ENCODE measurements around the gene SERPINA1. TPM values are rescaled to one million over a fixed set of nuclear protein-coding genes. Genes with fewer than 3 reads are reported as not detected.

The SERPINA1 gene
- total RNA-seq, 1 donor from 2014 or later, result not detected

Other genes with a start within 250 kb of the SERPINA1 start
- gene PPP4R4, start 214.3 kb downstream of the SERPINA1 start, total RNA-seq, result under 0.01 TPM in 1 of 2 replicates, not detected in the other
- not detected in 2 replicates for gene SERPINA10, start 95.3 kb downstream of the SERPINA1 start, total RNA-seq
- gene SERPINA6, start 65.3 kb downstream of the SERPINA1 start, total RNA-seq, result not detected in 2 replicates
- not detected in 2 replicates for gene SERPINA2, start 21.9 kb downstream of the SERPINA1 start, total RNA-seq
- not detected in 2 replicates for gene SERPINA11, start 64.2 kb upstream of the SERPINA1 start, total RNA-seq
- not detected in 2 replicates for gene SERPINA9, start 87.6 kb upstream of the SERPINA1 start, total RNA-seq
- gene SERPINA12, start 120.9 kb upstream of the SERPINA1 start, total RNA-seq, result not detected in 2 replicates
- not detected in 2 replicates for gene SERPINA4, start 172.8 kb upstream of the SERPINA1 start, total RNA-seq
- gene SERPINA5, start 192.8 kb upstream of the SERPINA1 start, total RNA-seq, result under 0.01 and 0.22 TPM in 2 replicates
- gene SERPINA3, start 223.8 kb upstream of the SERPINA1 start, total RNA-seq, result under 0.01 TPM in 1 of 2 replicates, not detected in the other

Measured in lung microvascular endothelial cell (primary cell).